ENCODE data around the gene E2F1. TPM values are rescaled to one million over a fixed set of nuclear protein-coding genes. Genes with fewer than 3 reads are reported as not detected.
"Not testable (repeated sequence)": the region's sequence is repeated elsewhere in the genome, so short reads cannot be mapped to it uniquely, and the experiment has no call there.

The E2F1 gene
- total and polyA plus RNA-seq, 2 of the 4 experiments (the other 2 are of a cell fraction) = 10.9 to 14.0 TPM

DNA sequence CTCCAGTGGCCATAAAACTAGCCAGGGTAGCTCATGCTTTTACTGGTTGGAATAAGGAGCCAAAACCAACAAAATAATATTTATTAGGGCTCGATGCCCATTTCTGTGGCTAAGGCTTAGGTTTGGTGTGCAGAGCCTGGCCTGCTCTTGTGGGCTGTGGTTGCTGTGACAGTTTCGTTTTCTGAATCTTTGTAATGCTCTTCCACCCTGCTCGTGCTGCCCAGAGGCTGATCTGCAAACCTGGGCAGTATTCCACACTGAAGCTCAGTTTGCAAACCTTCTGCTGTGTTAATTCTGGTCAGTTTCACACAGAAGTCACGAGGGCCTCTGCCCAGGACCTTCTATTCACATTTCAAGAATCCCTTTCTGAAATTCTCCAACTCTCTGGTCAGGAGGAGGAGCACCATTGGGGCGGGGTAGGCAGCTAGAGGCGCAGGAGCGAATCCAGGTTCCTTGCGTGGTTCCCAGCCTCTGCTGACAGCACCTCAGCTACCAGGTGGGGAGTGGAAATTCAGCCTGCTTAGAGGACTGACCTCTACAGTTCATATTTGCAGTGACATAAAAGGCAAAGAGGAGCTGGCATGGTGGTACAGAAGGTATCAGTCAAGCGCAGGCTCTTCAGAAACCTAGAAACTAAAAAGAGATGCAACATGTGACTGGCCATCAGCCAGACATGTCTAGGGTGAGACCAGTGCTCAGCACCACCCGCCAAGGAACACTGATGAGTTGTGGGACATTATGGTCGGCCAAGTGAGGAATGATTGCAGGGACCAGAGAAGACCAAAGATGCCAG lies 38.4 kb downstream of the E2F1 start:
- no peak overlapping the region for H3K4me3 ChIP-seq (ENCODE audit: insufficient read depth, low read depth, low read length)
- dilution Hi-C loops (cut with HindIII; ENCODE audit: low sequenced_read_pairs, unreplicated experiment) = no loop called here
- H2AK5ac ChIP-seq (ENCODE audit: low read depth, low read length) = no peak overlapping the region
- 88% methylated on average over 7 of the region's 11 CpGs; no CpG with 5 or more reads in 1 of the 2 experiments for WGBS, 2 experiments (ENCODE audit: extremely low coverage in 2 of 2, insufficient read length in 1 of 2)
- DNase-seq (peak; percentile 31), ATAC-seq (ENCODE audit: low read depth) (peak; percentile 8; the same call in 1 of the 2 replicates)
- intact Hi-C loops (cut with micrococcal nuclease) = no loop called here
- H3K27me3 ChIP-seq (ENCODE audit: control insufficient read depth, insufficient read depth, low read length) = no peaks in the 10 kb centered on the region
- no peak overlapping the region for H4K5ac ChIP-seq (ENCODE audit: low read depth, low read length)
- no peak overlapping the region for H2AFZ ChIP-seq (replicated peaks; ENCODE audit: low read length, poor library complexity)
- no peak overlapping the region for H3K4ac ChIP-seq (ENCODE audit: low read depth, low read length)
- H3K79me1 ChIP-seq (ENCODE audit: low read depth in 1 of 2, low read length in 2 of 2) = no peaks in the 10 kb centered on the region
- H3K4me1 ChIP-seq (ENCODE audit: control insufficient read depth, insufficient read depth, low read length) = 0 out of 2 replicates have a peak, but pooled peaks cover 3% of the 10 kb centered on the region
- TF ChIP-seq, protein P1, sequence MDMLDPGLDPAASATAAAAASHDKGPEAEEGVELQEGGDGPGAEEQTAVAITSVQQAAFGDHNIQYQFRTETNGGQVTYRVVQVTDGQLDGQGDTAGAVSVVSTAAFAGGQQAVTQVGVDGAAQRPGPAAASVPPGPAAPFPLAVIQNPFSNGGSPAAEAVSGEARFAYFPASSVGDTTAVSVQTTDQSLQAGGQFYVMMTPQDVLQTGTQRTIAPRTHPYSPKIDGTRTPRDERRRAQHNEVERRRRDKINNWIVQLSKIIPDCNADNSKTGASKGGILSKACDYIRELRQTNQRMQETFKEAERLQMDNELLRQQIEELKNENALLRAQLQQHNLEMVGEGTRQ (IDR thresholded peaks at IDR 0.05; ENCODE audit: low read depth, low read length) = 0 out of 2 replicates have a peak, but pooled peaks have one; percentile 3
- TF ChIP-seq MXI1 (IDR thresholded peaks at IDR 0.05; ENCODE audit: borderline replicate concordance, low read depth, low read length) = no peak
- H4K91ac ChIP-seq (ENCODE audit: insufficient read depth, low read depth, low read length) = no peak overlapping the region
- H4K20me1 ChIP-seq (ENCODE audit: insufficient read depth, low read length) = peaks cover 9% of the 10 kb centered on the region; the same call in 1 of the 2 replicates
- H2BK15ac ChIP-seq (ENCODE audit: low read depth, low read length) = no peak overlapping the region
- H2BK5ac ChIP-seq (ENCODE audit: low read depth, low read length, poor library complexity, severe bottlenecking) = no peak overlapping the region
- no peak overlapping the region for H4K8ac ChIP-seq (ENCODE audit: low read depth in 2 of 2, low read length in 2 of 2)
- H3K14ac ChIP-seq (replicated peaks; ENCODE audit: low read depth, low read length) = no peak overlapping the region
- no peak overlapping the region for H3K27ac ChIP-seq (ENCODE audit: insufficient read depth, low read length)
- no peak overlapping the region; the same call in 1 of the 2 replicates for H3K23ac ChIP-seq (ENCODE audit: low read depth, low read length)
- CTCF ChIA-PET = interaction anchor here (0.6 kb wide), 1 partner anchor 194 kb away, joined by 4 read pairs; no protein-coding TSS in a partner anchor
- H2BK20ac ChIP-seq (ENCODE audit: low read depth, low read length) = no peak overlapping the region
- no peak overlapping the region for H2AK9ac ChIP-seq (replicated peaks; ENCODE audit: low read depth, low read length, poor library complexity)
- H3K9ac ChIP-seq (ENCODE audit: low read depth, low read length) = no peak overlapping the region
- H3K18ac ChIP-seq (ENCODE audit: low read depth, low read length) = no peak overlapping the region
- in situ Hi-C loops (cut with MboI; ENCODE audit: low sequenced_read_pairs) = no loop called here
- no peak overlapping the region for H3K56ac ChIP-seq (ENCODE audit: extremely low read depth, insufficient read depth, low read length)
- H3K36me3 ChIP-seq (ENCODE audit: control insufficient read depth, insufficient read depth, low read length) = peaks cover 26% of the 10 kb centered on the region
- H3K9me1 ChIP-seq (ENCODE audit: insufficient read depth, low read length) = peaks cover 14% of the 10 kb centered on the region; the same call in 1 of the 2 replicates
- POLR2A ChIA-PET (ENCODE audit: unreplicated experiment) = no interaction called here
- H2BK120ac ChIP-seq (ENCODE audit: low read depth, low read length) = no peak overlapping the region
- H3K9me3 ChIP-seq (ENCODE audit: control insufficient read depth, insufficient read depth, low read length) = no peaks in the 10 kb centered on the region
- no peak overlapping the region for H3K4me2 ChIP-seq (ENCODE audit: low read depth, low read length)
- BruUV-seq (replicated peaks) = no TSS peak

DNA sequence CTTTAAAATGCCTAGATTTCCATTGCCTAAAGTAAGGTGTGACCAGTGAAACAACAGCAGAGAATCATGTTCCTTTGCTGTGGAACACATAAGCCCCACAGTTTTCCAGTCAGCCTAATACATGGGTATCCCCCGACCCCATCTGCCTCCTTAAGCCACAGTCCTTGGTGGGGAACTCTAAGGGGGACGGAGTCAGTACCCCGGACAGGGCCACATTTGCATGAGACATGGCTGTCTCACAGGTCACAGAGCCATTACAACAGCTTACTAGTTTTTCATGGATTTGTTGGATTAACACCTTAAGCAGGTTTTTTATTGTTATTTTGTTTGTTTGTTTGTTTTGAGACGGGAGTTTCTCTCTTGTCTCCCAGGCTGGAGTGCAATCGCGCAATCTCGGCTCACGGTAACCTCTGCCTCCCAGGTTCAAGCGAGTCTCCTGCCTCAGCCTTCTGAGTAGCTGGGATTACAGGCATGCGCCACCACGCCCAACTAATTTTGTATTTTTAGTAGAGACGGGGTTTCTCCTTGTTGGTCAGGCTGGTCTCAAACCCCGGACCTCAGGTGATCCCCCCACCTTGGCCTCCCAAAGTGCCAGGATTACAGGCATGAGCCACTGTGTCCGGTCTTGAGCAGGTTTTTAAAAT lies 39.1 kb downstream of the E2F1 start:
- H2AFZ ChIP-seq (replicated peaks; ENCODE audit: low read length, poor library complexity); DNase-seq; H3K4me1 ChIP-seq (ENCODE audit: control insufficient read depth, insufficient read depth, low read length); H3K4ac ChIP-seq (ENCODE audit: low read depth, low read length); H3K56ac ChIP-seq (ENCODE audit: extremely low read depth, insufficient read depth, low read length); H2BK20ac ChIP-seq (ENCODE audit: low read depth, low read length); H3K9ac ChIP-seq (ENCODE audit: low read depth, low read length); dilution Hi-C loops (cut with HindIII; ENCODE audit: low sequenced_read_pairs, unreplicated experiment); H3K18ac ChIP-seq (ENCODE audit: low read depth, low read length); H4K5ac ChIP-seq (ENCODE audit: low read depth, low read length); BruUV-seq (replicated peaks); H4K8ac ChIP-seq (ENCODE audit: low read depth in 2 of 2, low read length in 2 of 2); H3K4me3 ChIP-seq (ENCODE audit: insufficient read depth, low read depth, low read length); H2AK9ac ChIP-seq (replicated peaks; ENCODE audit: low read depth, low read length, poor library complexity); ATAC-seq (ENCODE audit: low read depth); H2BK15ac ChIP-seq (ENCODE audit: low read depth, low read length); H4K91ac ChIP-seq (ENCODE audit: insufficient read depth, low read depth, low read length); H3K14ac ChIP-seq (replicated peaks; ENCODE audit: low read depth, low read length); H3K9me3 ChIP-seq (ENCODE audit: control insufficient read depth, insufficient read depth, low read length); intact Hi-C loops (cut with micrococcal nuclease); H4K20me1 ChIP-seq (ENCODE audit: insufficient read depth, low read length); H3K79me1 ChIP-seq (ENCODE audit: low read depth in 1 of 2, low read length in 2 of 2); H3K27me3 ChIP-seq (ENCODE audit: control insufficient read depth, insufficient read depth, low read length); H2BK120ac ChIP-seq (ENCODE audit: low read depth, low read length); H3K27ac ChIP-seq (ENCODE audit: insufficient read depth, low read length); H2BK5ac ChIP-seq (ENCODE audit: low read depth, low read length, poor library complexity, severe bottlenecking); H2AK5ac ChIP-seq (ENCODE audit: low read depth, low read length); POLR2A ChIA-PET (ENCODE audit: unreplicated experiment); in situ Hi-C loops (cut with MboI; ENCODE audit: low sequenced_read_pairs); H3K23ac ChIP-seq (ENCODE audit: low read depth, low read length); H3K4me2 ChIP-seq (ENCODE audit: low read depth, low read length): not testable (repeated sequence)
- CTCF ChIA-PET = interaction anchor here (0.6 kb wide), 1 partner anchor 194 kb away, joined by 4 read pairs; no protein-coding TSS in a partner anchor
- Histone ChIP-seq H3K36me3 (ENCODE audit: control insufficient read depth, insufficient read depth, low read length) (peaks cover 27% of the 10 kb centered on the region), H3K9me1 (ENCODE audit: insufficient read depth, low read length) (peaks cover 14% of the 10 kb centered on the region; the same call in 1 of the 2 replicates)
- WGBS, 2 experiments (ENCODE audit: extremely low coverage in 2 of 2, insufficient read length in 1 of 2) = no CpG with 5 or more reads among the region's 14 CpGs
